ENCODE data around the gene CEP128. TPM values are rescaled to one million over a fixed set of nuclear protein-coding genes. Genes with fewer than 3 reads are reported as not detected.

CEP128 gene
- total RNA-seq, 2 experiments from 2014 or later = 18.6 to 21.6 TPM

GRCh38 chr14:80464531-80465149, 476.9 kb downstream of the CEP128 start:
- DNase-seq (no peak), ATAC-seq (no peak)
- intact Hi-C loops (cut with DNase I, micrococcal nuclease) = no loop called here
- ChIA-PET POLR2A (no interaction called here), CTCF (no interaction called here)
- peaks cover 1% of the 10 kb centered on the region for H3K36me3 Mint-ChIP-seq (ENCODE audit: low read depth)
- no peaks in the 10 kb centered on the region for H3K27me3 Mint-ChIP-seq
- no peaks in the 10 kb centered on the region for H3K4me1 Mint-ChIP-seq
- peaks cover 4% of the 10 kb centered on the region for H3K9me3 Mint-ChIP-seq (ENCODE audit: low read depth)
- H3K4me3 Mint-ChIP-seq = no peak overlapping the region
- no peak overlapping the region for H3K27ac Mint-ChIP-seq

DNA sequence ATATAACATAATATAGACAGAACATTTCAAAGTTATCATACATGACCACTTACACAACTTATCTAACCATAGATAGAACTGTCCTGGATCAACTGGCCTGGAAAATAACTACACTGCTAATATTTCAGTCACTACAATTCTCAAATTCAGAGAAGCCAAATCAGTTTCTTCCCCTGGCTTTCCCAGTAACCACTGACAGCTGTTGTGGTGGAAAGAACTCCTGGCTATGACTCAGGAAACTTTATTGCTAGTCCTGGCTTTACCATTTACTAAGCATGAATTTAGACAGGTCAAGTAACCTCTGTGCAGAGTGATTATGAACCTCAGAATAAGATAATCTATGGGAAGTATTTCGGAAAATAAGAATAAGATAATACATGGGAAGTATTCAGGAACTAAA, 485.3 kb downstream of the CEP128 start:
- ATAC-seq (no peak), DNase-seq (no peak)
- Mint-ChIP-seq H3K9me3 (ENCODE audit: low read depth) (peaks cover under 1% of the 10 kb centered on the region), H3K4me3 (no peak overlapping the region), H3K27me3 (no peaks in the 10 kb centered on the region), H3K27ac (no peak overlapping the region), H3K4me1 (no peaks in the 10 kb centered on the region), H3K36me3 (ENCODE audit: low read depth) (no peaks in the 10 kb centered on the region)
- CTCF ChIA-PET = no interaction called here
- intact Hi-C loops (cut with DNase I, micrococcal nuclease) = no loop called here
- POLR2A ChIA-PET = no interaction called here

GRCh38 chr14:80455031-80455430, 486.5 kb downstream of the CEP128 start:
- ChIA-PET CTCF (no interaction called here), POLR2A (no interaction called here)
- Mint-ChIP-seq H3K27me3 (no peaks in the 10 kb centered on the region), H3K27ac (no peak overlapping the region), H3K4me1 (no peaks in the 10 kb centered on the region), H3K4me3 (no peak overlapping the region), H3K36me3 (ENCODE audit: low read depth) (no peaks in the 10 kb centered on the region), H3K9me3 (ENCODE audit: low read depth) (peaks cover 2% of the 10 kb centered on the region)
- ATAC-seq (no peak), DNase-seq (no peak)
- intact Hi-C loops (cut with DNase I, micrococcal nuclease) = no loop called here

DNA sequence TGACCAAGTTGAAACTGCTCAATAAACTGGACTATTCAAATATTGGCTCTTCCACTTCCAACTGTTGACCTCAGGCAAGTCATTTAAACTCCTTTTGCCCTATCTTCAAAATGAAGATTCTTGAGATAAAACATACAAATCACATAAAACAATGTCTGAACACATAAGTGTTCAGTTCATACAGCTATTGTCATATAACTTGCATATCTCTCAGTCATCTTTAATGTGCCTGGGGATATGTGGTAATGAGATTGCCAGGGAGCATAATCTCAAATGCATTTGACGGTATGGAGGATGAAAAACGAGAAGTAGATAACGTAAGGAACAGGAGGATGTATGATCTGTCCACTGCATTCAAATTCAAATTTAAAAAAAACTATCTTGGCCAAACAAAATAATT, 493.3 kb downstream of the CEP128 start:
- Mint-ChIP-seq H3K27ac (no peak overlapping the region), H3K9me3 (ENCODE audit: low read depth) (peaks cover 2% of the 10 kb centered on the region), H3K4me1 (no peaks in the 10 kb centered on the region), H3K27me3 (no peaks in the 10 kb centered on the region), H3K4me3 (no peak overlapping the region), H3K36me3 (ENCODE audit: low read depth) (no peaks in the 10 kb centered on the region)
- intact Hi-C loops (cut with DNase I, micrococcal nuclease) = no loop called here
- DNase-seq (no peak), ATAC-seq (no peak)
- ChIA-PET CTCF (interaction anchor here (0.6 kb wide), 1 partner anchor 389 kb away, joined by 3 read pairs; no protein-coding TSS in a partner anchor), POLR2A (no interaction called here)

GRCh38 chr14:80447392-80447791, 494.1 kb downstream of the CEP128 start:
- DNase-seq (no peak), ATAC-seq (no peak)
- H3K4me3 Mint-ChIP-seq = no peak overlapping the region
- no peaks in the 10 kb centered on the region for H3K27me3 Mint-ChIP-seq
- ChIA-PET POLR2A (no interaction called here), CTCF (no interaction called here)
- H3K9me3 Mint-ChIP-seq (ENCODE audit: low read depth) = peaks cover 2% of the 10 kb centered on the region
- H3K27ac Mint-ChIP-seq = no peak overlapping the region
- intact Hi-C loops (cut with DNase I, micrococcal nuclease) = no loop called here
- H3K36me3 Mint-ChIP-seq (ENCODE audit: low read depth) = no peaks in the 10 kb centered on the region
- H3K4me1 Mint-ChIP-seq = no peaks in the 10 kb centered on the region

Other genes with a start within 250 kb of the CEP128 start
- gene TSHR, start 13.9 kb upstream of the CEP128 start, total RNA-seq = not detected